Nephron (organoid): Measurements from ENCODE around the gene CSNK1D.

Experiments
- H3K27ac Mint-ChIP-seq, 3 experiments: 2 replicates each; pipeline ENCODE4 v1.8.0; 2020; ENCODE audit warnings: mixed read lengths in 3 of 3, mild to moderate bottlenecking in 2 of 3, moderate library complexity in 1 of 3
- H3K27me3 Mint-ChIP-seq: 2 replicates; pipeline ENCODE4 v1.8.0; 2021; ENCODE audit warnings: low read depth, mild to moderate bottlenecking, moderate library complexity, mixed read lengths
- H3K36me3 Mint-ChIP-seq: 2 replicates; pipeline ENCODE4 v1.8.0; 2020; ENCODE audit warnings: low read depth, mixed read lengths
- H3K4me1 Mint-ChIP-seq: 2 replicates; pipeline ENCODE4 v1.8.0; 2020; ENCODE audit warnings: mixed read lengths
- H3K4me3 Mint-ChIP-seq, 3 experiments: 2 replicates each; pipeline ENCODE4 v1.8.0; 2020; ENCODE audit warnings: mild to moderate bottlenecking in 3 of 3, mixed read lengths in 3 of 3, moderate library complexity in 2 of 3
- H3K9me3 Mint-ChIP-seq: 2 replicates; pipeline ENCODE4 v1.8.0; 2020; ENCODE audit warnings: mixed read lengths
- CTCF ChIP-seq, 3 experiments: fragments of 200-600 bp; sonication (generic); IDR thresholded peaks; one replicate each; pipeline ENCODE4 v1.5.0; 2021; ENCODE audit warnings: antibody characterized with exemption in 3 of 3; ENCODE audit not compliant: unreplicated experiment in 3 of 3

Gene CSNK1D

GRCh38 chr17:82202981-82203380 lies 70.5 kb downstream of the CSNK1D start:
- H3K36me3 Mint-ChIP-seq = peaks cover 5% of the 10 kb centered on the region
- no peak overlapping the region for H3K27ac Mint-ChIP-seq
- TF ChIP-seq CTCF (IDR thresholded peaks at IDR 0.05; ENCODE audit: unreplicated experiment in 3 of 3) = no peak
- H3K27me3 Mint-ChIP-seq = no peaks in the 10 kb centered on the region
- no peaks in the 10 kb centered on the region for H3K9me3 Mint-ChIP-seq
- H3K4me1 Mint-ChIP-seq = peaks cover 9% of the 10 kb centered on the region
- H3K4me3 Mint-ChIP-seq = no peak overlapping the region

GRCh38 chr17:82201498-82201910 lies 72.0 kb downstream of the CSNK1D start:
- Mint-ChIP-seq H3K27ac (no peak overlapping the region), H3K4me3 (no peak overlapping the region), H3K27me3 (no peaks in the 10 kb centered on the region), H3K4me1 (peaks cover 9% of the 10 kb centered on the region), H3K36me3 (peaks cover 16% of the 10 kb centered on the region), H3K9me3 (no peaks in the 10 kb centered on the region)
- TF ChIP-seq CTCF (IDR thresholded peaks at IDR 0.05; ENCODE audit: unreplicated experiment in 3 of 3) = no peak

- Mint-ChIP-seq H3K27ac (no peak overlapping the region), H3K36me3 (peaks cover 19% of the 10 kb centered on the region), H3K4me3 (no peak overlapping the region), H3K9me3 (no peaks in the 10 kb centered on the region), H3K4me1 (peaks cover 5% of the 10 kb centered on the region), H3K27me3 (no peaks in the 10 kb centered on the region)
- no peak for TF ChIP-seq CTCF (IDR thresholded peaks at IDR 0.05; ENCODE audit: unreplicated experiment in 3 of 3)
Observed at GRCh38 chr17:82200743-82201497, 72.6 kb downstream of the CSNK1D start.

- Mint-ChIP-seq H3K27ac (no peak overlapping the region), H3K36me3 (peaks cover 27% of the 10 kb centered on the region), H3K9me3 (no peaks in the 10 kb centered on the region), H3K4me3 (no peak overlapping the region), H3K4me1 (no peaks in the 10 kb centered on the region), H3K27me3 (no peaks in the 10 kb centered on the region)
- TF ChIP-seq CTCF (IDR thresholded peaks at IDR 0.05; ENCODE audit: unreplicated experiment in 3 of 3) = no peak
Observed at GRCh38 chr17:82200135-82200534, 73.4 kb downstream of the CSNK1D start.

- no peak overlapping the region for H3K4me3 Mint-ChIP-seq
- peaks cover 32% of the 10 kb centered on the region for H3K36me3 Mint-ChIP-seq
- H3K27me3 Mint-ChIP-seq = no peaks in the 10 kb centered on the region
- no peaks in the 10 kb centered on the region for H3K4me1 Mint-ChIP-seq
- TF ChIP-seq CTCF (IDR thresholded peaks at IDR 0.05; ENCODE audit: unreplicated experiment in 3 of 3) = no peak
- H3K27ac Mint-ChIP-seq = no peak overlapping the region
- H3K9me3 Mint-ChIP-seq = no peaks in the 10 kb centered on the region
Observed at GRCh38 chr17:82199496-82199895, 74.0 kb downstream of the CSNK1D start.

- H3K9me3 Mint-ChIP-seq = no peaks in the 10 kb centered on the region
- H3K27me3 Mint-ChIP-seq = no peaks in the 10 kb centered on the region
- no peak overlapping the region for H3K27ac Mint-ChIP-seq
- peaks cover 44% of the 10 kb centered on the region for H3K36me3 Mint-ChIP-seq
- TF ChIP-seq CTCF (IDR thresholded peaks at IDR 0.05; ENCODE audit: unreplicated experiment in 3 of 3) = no peak
- no peak overlapping the region for H3K4me3 Mint-ChIP-seq
- H3K4me1 Mint-ChIP-seq = no peaks in the 10 kb centered on the region
Observed at GRCh38 chr17:82198092-82198491, 75.4 kb downstream of the CSNK1D start.
